HG02759 (cell line): ENCODE results near the gene EZH1.
"Not testable (repeated sequence)": the region's sequence is repeated elsewhere in the genome, so short reads cannot be mapped to it uniquely, and the experiment has no call there.

ENCODE experiments used
- ATAC-seq: cut with Tn5 transposase; IDR thresholded peaks from one replicate; pipeline ENCODE4 v1.9.1; 2021; ENCODE audit warnings: mild to moderate bottlenecking, moderate library complexity; ENCODE audit not compliant: unreplicated experiment

The EZH1 gene

DNA sequence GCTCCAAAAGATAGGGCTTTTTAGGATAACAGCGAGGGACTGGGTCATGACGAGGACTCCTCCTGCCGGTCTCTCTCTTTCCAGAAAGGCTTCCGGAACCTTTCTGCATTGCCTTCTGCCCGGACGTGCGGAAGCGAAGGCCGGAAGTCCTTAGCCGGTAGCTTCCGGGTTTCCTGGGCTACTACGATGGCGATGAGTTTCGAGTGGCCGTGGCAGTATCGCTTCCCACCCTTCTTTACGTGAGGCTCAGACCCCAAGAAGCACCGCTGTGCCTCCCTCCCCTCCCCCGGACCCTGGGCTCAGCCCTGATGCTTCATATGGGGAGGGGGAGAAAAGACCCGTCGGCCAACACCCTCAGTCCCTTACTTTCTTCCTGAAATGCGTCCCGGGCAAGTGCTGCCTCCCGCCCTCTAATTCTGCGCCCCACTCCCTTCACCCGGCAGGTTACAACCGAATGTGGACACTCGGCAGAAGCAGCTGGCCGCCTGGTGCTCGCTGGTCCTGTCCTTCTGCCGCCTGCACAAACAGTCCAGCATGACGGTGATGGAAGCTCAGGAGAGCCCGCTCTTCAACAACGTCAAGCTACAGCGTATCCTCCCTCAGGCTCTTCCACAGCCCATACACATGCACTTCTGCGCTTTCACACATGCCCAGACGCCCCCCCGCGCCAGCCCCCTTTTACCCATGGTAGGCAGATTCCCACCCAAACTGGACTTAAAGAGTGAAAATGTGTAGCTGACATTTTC lies 28.6 kb upstream of the EZH1 start, which contains the start of gene VPS25:
TSS of gene VPS25 (plus strand) at position 160 of the 746 bp plus-strand sequence. CDS start at position 187, 27 bp downstream.
- peak; percentile 67 for ATAC-seq

DNA sequence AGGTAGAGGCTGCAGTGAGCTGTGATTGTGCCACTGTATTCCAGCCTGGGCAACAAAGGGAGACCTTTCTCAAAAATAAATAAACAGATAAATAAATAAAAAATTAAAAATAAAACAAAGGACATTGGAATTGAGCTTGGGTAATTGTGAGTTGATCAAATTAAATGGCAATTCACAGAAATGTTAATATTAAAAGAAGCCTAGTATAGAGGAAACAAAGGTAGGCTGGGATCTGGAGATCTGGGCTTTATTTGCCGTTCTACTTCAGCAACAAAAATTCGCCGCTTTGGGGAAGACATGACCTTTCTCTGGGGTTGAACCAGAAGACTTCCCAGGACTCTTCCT lies 28.1 kb upstream of the EZH1 start:
- ATAC-seq, result no peak

DNA sequence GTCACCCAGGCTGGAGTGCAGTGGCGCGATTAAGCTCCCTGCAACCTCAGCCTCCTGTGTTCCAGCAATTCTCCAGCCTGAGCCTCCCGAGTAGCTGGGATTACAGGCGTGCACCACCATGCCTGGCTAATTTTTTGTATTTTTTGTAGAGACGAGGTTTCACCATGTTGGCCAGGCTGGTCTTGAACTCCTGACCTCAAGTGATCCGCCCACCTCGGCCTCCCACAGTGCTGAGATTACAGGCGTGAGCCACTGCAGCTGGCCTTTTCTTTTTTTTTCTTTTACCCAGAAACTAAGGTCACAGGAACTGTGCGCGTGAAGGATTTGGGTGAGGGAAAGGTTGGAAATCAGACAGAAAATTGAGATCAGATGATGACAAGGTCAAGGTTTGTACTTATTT lies 25.1 kb upstream of the EZH1 start:
- not testable (repeated sequence) for ATAC-seq

DNA sequence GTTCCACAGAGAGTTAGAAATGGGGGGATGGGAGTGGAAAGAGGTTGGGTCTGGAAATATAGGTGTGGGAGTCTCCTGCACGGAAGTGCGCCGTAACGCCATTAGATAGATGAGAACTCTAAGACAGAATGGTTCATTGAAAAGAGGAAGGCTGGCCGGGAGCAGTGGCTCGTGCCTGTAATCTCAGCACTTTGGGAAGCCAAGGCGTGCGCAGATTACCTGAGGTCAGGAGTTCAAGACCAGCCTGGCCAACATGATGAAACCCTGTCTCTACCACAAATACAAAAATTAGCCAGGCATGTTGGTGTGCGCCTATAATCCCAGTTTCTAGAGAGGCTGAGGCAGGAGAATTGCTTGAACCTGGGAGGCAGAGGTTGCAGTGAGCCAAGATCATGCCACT lies 23.2 kb upstream of the EZH1 start:
- ATAC-seq, result not testable (repeated sequence)

DNA sequence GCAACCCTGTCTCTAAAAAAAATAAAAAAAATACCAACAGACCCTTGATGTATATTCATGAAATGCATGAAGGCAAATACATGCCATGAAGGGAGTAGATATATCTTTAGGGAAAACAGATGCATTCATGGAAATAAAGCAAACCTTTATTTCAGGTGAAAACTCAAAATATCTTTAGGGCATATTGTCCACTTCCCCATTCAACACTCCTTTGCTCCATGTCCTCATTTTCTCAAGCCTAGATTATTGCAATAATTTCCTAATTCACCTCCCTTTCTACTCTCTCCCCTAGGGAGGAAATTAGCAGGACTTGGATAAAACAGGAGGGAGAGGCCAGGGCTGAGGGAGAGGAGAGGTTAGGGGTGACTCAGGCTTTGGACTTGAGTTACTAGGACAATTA lies 22.7 kb upstream of the EZH1 start:
- no peak for ATAC-seq

DNA sequence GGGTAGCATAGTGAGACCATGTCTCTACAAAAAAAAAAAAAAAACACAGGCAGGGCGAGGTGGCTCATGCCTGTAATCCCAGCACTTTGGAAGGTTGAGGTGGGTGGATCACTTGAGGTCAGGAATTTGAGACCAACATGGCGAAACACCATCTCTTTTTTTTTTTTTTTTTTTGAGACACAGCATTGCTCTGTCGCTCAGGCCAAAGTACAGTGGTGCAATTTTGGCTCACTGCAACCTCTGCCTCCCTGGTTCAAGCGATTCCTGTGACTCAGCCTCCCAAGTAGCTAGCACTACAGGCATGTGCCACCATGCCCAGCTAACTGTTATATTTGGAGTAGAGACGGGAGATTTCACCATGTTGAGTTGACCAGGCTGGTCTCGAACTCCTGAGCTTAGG lies 21.3 kb upstream of the EZH1 start:
- no peak for ATAC-seq

DNA sequence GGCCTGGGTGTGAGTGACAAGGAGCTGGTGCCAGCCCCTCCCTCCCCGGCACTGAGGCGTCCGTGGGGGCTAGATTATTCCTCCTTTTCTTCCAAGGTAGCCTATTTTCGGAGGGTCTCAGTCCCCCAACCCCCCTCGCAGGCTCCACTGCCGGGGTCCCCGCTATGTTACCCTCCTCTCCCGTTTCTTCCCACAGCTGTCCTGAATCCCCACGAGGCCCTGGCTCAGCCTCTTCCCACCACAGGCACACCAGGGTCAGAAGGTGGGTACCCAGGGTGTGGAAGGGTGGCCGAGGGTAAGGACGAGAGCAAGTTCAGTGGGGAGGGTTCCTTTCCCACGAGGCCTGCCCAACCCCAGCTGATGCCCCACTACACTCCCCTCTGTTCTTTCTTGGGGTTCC lies 16.8 kb upstream of the EZH1 start:
- no peak for ATAC-seq

DNA sequence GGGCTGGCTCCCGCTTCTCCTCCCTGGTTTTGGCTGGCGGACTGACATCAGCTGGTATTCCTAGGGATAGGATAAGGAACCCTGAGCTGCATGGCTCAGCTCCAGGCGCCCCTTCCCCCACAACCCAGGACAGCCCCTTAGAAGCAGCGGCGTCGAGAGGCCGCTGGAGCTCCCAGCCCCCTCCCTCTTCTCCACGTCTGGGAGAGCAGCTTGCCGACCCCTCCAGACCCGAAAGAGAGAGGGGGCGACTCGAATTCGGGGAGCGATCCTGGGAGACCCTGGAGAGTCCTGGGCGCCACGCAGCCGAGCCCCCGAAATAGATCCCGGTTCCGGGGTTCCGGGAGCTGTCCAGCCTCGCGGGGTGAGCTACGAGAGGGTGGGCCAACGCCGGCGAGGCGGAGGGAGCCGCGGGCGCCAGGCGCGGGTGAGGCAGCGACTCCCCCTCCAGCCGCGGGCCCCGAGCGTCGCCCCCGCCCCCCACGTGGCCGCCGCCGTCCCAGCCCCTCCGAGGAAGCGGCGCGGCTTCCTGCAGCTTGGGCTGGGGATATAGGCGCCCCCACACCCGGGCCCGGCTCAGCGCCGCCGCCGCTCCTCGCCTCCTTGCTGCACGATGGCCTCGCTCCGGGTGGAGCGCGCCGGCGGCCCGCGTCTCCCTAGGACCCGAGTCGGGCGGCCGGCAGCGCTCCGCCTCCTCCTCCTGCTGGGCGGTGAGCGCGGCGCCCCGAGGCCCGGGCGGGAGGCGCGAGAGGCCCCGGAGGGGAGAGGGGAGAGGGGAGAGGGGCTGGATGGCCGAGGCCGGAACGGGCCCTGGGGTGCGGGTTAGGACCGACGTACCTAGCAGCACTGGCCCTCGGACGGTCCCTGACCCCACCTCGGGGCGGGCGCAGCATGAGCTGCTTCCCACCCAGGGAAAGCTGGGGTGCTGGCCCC lies 16.1 kb upstream of the EZH1 start, which contains the start of gene RAMP2:
TSS of gene RAMP2 (plus strand) at position 576 of the 930 bp plus-strand sequence. CDS start at position 611, 35 bp downstream.
- ATAC-seq, result no peak

DNA sequence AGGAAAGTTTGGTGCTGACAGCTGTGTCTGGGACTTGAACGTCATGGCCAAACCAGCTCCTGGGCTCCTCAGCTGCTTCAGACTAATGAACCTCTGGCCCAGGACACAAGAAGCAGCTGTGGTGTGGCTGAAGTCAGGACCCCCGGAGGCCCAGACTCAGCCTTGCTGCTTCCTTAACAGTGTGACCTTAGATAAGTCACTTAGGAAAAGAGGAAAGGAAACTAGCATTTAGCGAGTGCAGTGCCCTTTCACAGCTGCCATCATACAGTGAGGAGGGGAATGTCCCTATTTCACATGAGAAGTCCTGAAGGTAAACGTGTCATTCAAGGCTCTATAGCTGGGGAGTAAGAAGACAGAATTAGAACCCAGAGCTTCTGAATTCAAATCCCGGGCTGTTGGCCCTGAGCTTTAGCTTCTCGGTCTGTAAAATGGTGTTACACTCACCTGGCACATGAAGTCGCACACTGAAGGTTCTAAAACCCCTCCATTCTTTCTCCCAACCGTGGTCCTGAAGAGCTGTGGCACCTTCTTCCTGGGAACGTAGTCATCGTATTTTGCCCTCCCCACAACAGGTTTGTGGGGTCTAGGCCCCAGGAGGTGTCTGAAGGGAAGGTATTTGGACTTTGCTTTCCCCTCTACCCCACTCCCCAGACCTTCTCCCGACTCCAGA lies 15.3 kb upstream of the EZH1 start:
- no peak for ATAC-seq

DNA sequence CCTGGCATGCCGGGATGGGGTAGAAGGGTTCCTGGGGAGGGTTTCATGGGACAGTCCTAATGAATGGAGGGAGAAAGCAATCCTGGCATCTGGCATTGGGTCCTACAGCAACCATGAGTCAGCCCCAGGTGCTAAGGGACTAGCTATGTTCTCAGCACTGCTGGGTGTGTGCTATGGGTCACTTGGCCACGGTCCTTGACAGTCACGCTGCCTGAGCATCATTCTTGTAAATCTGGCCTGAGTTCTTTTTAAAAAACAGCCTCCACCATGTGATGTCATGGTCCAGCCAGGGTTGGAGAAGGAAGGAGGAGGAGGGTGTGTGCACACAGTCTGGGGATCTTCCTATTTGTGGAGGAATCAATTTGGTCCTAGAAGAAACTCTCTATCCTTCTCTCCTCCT lies 9.9 kb upstream of the EZH1 start:
- no peak for ATAC-seq

DNA sequence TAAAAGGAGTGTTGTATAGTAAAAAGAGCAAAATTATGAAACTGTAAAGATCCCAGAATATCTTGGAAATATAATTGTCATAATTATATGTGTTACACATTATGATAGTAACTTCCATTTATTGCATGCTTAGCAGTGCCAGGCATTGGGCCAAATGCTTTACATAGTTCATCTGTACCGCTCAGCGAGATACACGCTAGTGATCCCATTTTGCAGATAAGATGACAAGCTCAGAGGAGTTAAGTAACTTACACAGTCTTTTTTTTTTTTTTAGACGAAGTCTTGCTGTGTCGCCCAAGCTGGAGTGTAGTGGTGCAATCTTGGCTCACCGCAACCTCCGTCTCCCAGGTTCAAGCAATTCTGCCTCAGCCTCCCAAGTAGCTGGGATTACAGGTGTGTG lies 6.8 kb upstream of the EZH1 start:
- no peak for ATAC-seq

DNA sequence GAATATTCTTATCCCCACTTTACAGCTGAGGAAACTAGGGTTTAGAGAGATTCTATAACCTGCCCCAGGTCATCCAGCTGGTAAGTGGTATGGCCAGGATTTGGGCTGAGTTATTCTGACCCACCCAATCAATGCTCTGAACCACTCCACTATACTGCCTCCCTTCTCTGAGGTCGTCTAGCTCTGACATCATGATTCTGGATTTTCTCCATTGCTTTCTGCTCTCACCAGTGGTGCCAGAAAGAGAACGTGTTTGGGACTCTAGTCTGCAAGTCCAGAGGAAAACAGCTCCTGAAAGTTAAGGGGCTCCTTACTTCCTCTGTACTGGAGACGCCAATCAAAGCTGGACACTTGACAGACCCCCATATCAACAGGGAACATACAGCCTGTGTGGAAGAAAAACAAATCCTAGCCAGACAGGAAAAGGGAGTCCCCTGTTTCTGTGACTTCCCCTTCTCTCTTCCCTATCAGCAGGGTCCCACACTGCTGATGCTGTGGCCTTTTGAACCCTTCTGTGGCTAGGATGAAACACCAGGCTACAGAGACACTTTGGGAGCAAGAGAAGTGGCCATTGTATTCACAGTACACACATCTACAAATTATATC lies 6.0 kb upstream of the EZH1 start:
- no peak for ATAC-seq

DNA sequence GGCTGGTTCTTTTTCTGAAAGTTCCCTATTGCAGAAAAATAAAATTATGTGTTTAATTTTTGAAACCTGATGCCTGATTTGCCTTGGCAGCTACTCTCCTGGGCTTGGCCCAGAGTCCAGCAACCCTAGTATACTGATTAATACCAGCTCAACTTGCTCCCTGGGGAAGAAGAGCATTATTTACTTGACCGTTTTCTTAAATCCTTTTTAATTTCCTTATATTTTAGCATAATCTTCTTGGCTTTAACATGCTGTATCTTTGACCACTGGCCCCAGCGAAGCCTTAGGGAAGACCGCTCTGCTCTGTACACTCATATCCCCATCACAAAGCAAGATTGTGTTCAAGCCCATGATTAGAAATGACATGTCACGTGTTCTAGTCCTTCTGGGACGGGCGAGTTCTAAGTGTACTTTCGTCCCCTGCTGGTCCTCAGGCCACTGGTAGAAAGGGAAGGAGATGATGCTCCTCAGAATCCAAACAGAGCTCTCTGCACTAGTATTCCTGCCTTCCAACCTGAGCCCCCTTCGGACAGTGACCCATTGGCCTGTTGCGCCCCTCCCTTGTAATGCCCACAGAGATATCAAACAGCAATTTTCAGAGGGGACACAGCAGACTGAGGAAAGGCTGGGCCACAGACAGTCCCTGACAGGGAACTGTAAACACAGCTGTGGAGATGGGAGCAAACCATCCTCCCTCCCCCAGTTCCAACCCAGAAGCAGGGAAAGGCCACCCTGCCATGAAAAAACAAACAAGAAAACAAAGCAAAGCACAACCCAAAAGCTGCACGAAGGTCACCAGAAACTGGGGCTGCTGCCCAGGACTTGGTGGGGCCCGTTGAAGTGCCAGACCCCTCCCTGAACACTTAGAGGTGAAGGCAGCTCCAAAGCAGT lies 4.3 kb upstream of the EZH1 start:
- no peak for ATAC-seq

DNA sequence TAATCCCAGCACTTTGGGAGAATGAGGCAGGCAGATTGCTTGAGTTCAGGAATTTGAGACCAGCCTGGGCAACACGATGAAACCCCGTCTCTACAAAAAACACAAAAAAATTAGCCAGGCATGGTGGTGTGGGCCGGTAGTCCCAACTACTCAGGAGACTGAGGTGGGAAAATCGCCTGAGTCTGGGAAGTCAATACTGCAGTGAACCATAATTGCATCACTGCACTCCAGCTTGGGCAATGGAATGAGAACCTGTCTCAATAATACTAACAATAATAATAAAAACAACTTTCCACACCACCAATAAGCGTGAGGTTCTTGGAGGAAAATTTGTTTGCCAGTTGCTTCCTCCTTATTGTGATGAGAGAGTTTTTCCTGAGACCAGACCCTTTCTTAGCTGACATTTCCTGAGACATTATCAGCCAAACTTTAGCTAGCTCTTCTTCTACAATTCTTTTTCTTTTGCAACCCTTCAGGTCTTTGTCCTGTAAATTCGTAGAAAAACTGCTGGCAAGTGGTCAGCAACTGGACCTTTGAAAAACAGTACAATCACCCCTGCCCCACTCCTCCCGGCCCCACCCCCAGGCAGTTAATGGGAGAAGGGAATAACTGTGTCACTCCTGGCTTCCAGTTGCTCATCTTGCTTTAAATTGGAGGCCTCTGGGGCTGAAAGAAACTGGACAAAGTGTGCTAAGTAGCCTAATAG lies 3.5 kb upstream of the EZH1 start:
- no peak for ATAC-seq

DNA sequence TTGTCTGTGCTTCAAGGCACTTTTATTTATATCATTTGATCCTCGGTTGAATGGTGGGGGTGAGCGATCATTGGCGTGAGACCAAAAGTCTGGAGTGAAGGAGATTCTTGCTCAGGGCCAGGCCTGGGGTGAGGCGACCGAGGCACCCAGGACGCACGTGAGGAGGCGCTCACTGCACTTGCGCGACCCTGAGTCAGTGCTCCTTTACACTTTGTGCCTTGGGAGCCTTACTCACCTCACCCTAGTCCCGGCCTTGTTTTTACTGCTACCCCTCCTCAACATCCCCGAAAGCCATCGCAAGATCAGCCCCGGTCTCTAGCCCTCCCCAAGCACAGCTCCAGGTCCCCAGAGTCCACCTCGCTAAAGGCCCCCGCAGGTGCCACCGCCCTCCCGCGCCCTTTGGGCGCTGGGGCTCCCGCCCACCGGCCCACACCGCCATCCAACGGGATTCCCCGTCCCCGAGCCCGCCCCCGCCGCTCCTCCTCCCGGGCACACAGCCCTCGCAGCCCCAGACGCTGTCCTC lies 496 bp downstream of the EZH1 start:
- ATAC-seq, result peak; percentile 63

DNA sequence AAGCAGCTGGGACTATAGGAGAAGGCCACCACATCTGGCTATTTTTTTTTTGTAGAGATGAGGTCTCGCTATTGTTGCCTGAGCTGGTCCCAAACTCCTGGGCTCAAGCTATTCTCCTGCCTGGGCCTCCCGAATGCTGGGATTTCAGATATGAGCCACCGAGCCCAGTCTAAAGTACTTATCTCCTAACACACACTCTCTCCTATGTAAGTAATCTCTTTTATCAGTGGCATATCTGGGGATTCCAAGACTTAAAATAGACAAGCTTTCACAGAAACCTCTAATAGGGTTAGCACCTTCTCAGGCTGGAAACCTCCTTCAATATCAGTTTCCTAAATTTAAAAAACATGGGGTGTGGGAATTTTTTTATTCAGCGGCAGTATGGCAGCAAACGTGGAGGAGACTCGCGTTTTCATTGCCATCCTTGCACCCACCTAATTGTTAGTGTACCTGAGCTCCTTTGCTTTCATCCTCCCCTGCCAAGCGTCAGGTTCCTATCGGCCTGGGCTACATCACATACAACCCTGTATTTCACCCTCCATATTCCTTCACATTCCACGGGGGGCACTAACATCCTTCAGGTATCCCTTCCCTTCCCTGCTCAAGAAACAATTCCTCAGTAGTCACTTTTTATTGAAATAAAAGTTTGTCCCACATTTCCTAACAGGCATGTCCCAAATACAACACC lies 1.1 kb downstream of the EZH1 start:
- no peak for ATAC-seq

DNA sequence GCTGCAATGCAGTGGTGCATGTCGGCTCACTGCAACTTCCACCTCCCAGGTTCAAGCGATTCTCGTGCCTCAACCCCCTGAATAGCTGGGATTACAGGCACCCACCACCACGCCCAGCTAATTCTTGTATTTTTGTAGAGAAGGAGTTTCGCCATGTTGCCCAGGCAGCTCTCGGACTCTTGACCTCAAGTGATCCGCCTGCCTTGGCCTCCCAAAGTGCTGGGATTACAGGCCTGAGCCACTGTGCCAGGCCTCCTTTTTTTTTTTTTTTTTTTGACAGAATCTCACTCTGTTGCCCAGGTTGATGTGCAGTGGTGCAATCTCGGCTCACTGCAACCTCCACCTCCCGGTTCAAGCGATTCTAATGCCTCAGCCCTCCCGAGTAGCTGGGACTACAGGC lies 1.9 kb downstream of the EZH1 start:
- ATAC-seq, result not testable (repeated sequence)

DNA sequence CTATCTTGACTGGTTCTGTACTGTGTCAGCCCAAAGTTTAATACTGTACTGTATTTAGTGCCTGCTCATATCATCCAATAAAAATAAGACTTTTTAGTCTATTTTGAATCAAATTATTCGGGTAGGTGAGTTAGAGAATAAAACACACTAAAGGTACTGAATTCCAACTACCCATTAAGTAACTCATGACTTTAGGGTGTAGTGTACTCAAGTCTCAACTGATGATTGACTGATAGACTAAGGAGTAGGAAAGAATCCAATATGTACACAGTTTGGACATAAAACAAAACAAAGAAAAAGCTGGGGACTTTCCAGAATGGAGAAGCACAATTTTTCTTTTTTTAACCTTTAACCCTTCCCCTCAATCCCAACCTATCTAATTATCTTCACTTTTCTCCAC lies 4.1 kb downstream of the EZH1 start:
- ATAC-seq, result no peak

DNA sequence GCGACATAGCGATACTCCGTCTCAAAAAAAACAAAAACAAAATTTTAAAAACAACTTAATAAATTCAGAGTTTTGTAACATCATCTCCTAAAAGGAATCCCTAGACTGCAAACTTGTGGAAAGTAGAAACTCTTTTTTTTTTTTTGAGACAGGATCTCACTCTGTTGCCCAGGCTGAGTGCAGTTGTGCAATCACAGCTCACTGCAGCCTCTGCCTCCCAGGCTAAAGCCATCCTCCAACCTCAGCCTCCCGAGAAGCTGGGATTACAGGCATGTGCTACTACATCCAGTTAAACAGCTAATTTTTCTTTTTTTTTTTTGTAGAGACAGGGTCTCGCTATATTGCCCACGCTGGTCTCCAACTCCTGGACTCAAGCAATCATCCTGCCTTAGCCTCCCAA lies 19.7 kb downstream of the EZH1 start:
- no peak for ATAC-seq
